Measurements from ENCODE around the gene EVI5L. TPM values are rescaled to one million over a fixed set of nuclear protein-coding genes. Genes with fewer than 3 reads are reported as not detected.

EVI5L gene
- total and polyA plus RNA-seq, 2 of the 8 experiments (the other 6 are each of a cell fraction or from before 2014, with no cell fraction given) = 7.2 to 11.0 TPM

- DNase-seq (ENCODE audit: low read depth in 1 of 2, low spot score in 2 of 2) (no peak), FAIRE-seq (no peak)
Observed at GRCh38 chr19:7847664-7848063, 17.6 kb downstream of the EVI5L start.

More at GRCh38 chr19:7847664-7848063, 17.6 kb downstream of the EVI5L start:
- Histone ChIP-seq H3K56ac (replicated peaks; ENCODE audit: insufficient read length, low read depth, low read length) (no peak overlapping the region), H3K4me1 (replicated peaks in 1 of 4; ENCODE audit: control insufficient read depth in 3 of 4, insufficient read depth in 4 of 4, low read length in 3 of 4) (no peaks in the 10 kb centered on the region; a peak in 1 of 7 replicates), H3K4ac (replicated peaks; ENCODE audit: insufficient read length, low read depth, low read length) (no peak overlapping the region), H3K36me3 (ENCODE audit: control insufficient read depth in 2 of 4, insufficient read depth in 4 of 4, low read length in 3 of 4) (no peaks in the 10 kb centered on the region; a peak in 1 of 8 replicates), H3K27ac (ENCODE audit: low read depth, low read length) (no peak overlapping the region), H3K79me2 (ENCODE audit: control insufficient read depth in 1 of 2, insufficient read depth in 2 of 2, low read length in 2 of 2) (peaks cover 0 to 7% of the 10 kb centered on the region in 2 experiments; a peak in 2 of 4 replicates), H2BK5ac (ENCODE audit: low read depth, low read length) (no peak overlapping the region), H2BK15ac (ENCODE audit: low read length) (no peak overlapping the region), H2BK20ac (ENCODE audit: low read length) (no peak overlapping the region), H3K23ac (ENCODE audit: insufficient read length) (no peak overlapping the region), H2AK5ac (ENCODE audit: low read depth, low read length) (no peak overlapping the region), H3K23me2 (ENCODE audit: low read depth, low read length) (peaks cover 10% of the 10 kb centered on the region), H2BK120ac (replicated peaks; ENCODE audit: low read depth, low read length) (no peak overlapping the region), H3K4me3 (ENCODE audit: extremely low read depth in 1 of 4, insufficient read depth in 2 of 4, low read depth in 3 of 4, low read length in 4 of 4) (no peak overlapping the region), H3K4me2 (ENCODE audit: insufficient read depth in 1 of 2, low read depth in 2 of 2, low read length in 2 of 2) (no peak overlapping the region), H4K91ac (replicated peaks; ENCODE audit: insufficient read length, low read length) (no peak overlapping the region), H3K79me1 (ENCODE audit: low read depth, low read length) (no peaks in the 10 kb centered on the region), H4K5ac (ENCODE audit: insufficient read length, low read depth, low read length) (no peak overlapping the region), H4K8ac (ENCODE audit: extremely low read depth, insufficient read depth, low read length) (no peak overlapping the region), H3K9ac (replicated peaks in 1 of 4; ENCODE audit: extremely low read depth in 1 of 4, low read depth in 3 of 4, low read length in 3 of 4) (no peak overlapping the region), H3K14ac (ENCODE audit: insufficient read length) (no peak overlapping the region), H3K18ac (ENCODE audit: extremely low read depth, low read length) (no peak overlapping the region), H2BK12ac (ENCODE audit: low read depth, low read length) (no peak overlapping the region; the same call in 1 of the 2 replicates), H3K27me3 (replicated peaks in 1 of 4; ENCODE audit: control insufficient read depth in 3 of 4, extremely low read depth in 1 of 4, insufficient read depth in 3 of 4, low read length in 3 of 4) (no peaks in the 10 kb centered on the region), H3K9me3 (ENCODE audit: insufficient read depth in 2 of 2, low read depth in 1 of 2, low read length in 1 of 2) (peaks cover 0 to 7% of the 10 kb centered on the region in 2 experiments; a peak in 2 of 4 replicates), H2AFZ (ENCODE audit: low read length) (no peak overlapping the region), H4K20me1 (replicated peaks in 1 of 2; ENCODE audit: control insufficient read depth in 1 of 2, insufficient read depth in 2 of 2, low read length in 2 of 2) (peaks cover 0 to 12% of the 10 kb centered on the region in 2 experiments)
- CTCF ChIA-PET (ENCODE audit: partially characterized antibody) = no interaction called here
- 90% methylated on average over 19 of the region's 23 CpGs; no CpG with 5 or more reads in 1 of the 2 experiments for WGBS, 2 experiments (ENCODE audit: extremely low coverage in 1 of 2, insufficient coverage in 1 of 2, insufficient read length in 1 of 2, insufficient replicate concordance in 2 of 2, low coverage in 1 of 2, low lambda C conversion rate in 2 of 2, missing lambda C conversion rate in 1 of 2)
- POLR2A ChIA-PET (ENCODE audit: partially characterized antibody) = interaction anchor here (0.8 kb wide), 1 partner anchor 10 kb away, joined by 3 read pairs; no protein-coding TSS in a partner anchor
- TF ChIP-seq FOSL1 (IDR thresholded peaks at IDR 0.05; ENCODE audit: insufficient read depth, low read depth, low read length) (no peak), KDM1A (IDR thresholded peaks at IDR 0.05; ENCODE audit: borderline replicate concordance, low read length) (no peak), KDM5A (IDR thresholded peaks at IDR 0.05; ENCODE audit: low read length) (no peak), RFX5 (IDR thresholded peaks at IDR 0.05; ENCODE audit: borderline replicate concordance, low read depth, low read length) (no peak)
